Measurements from ENCODE around the gene MSI2. TPM values are rescaled to one million over a fixed set of nuclear protein-coding genes. Genes with fewer than 3 reads are reported as not detected.
"Not testable (repeated sequence)": the region's sequence is repeated elsewhere in the genome, so short reads cannot be mapped to it uniquely, and the experiment has no call there.

Gene MSI2
- total RNA-seq, 2 experiments from 2014 or later = 38.8 to 39.0 TPM

- CTCF ChIA-PET = no interaction called here
- H3K27ac Mint-ChIP-seq = no peak overlapping the region
- no peaks in the 10 kb centered on the region for H3K27me3 Mint-ChIP-seq (ENCODE audit: low read depth)
- H3K4me3 Mint-ChIP-seq = no peak overlapping the region
- no peak for DNase-seq
- peaks cover 6% of the 10 kb centered on the region for H3K9me3 Mint-ChIP-seq
- peaks cover 29% of the 10 kb centered on the region for H3K4me1 Mint-ChIP-seq (ENCODE audit: low read depth)
- intact Hi-C loops (cut with micrococcal nuclease) = no loop called here
- peaks cover 32% of the 10 kb centered on the region for H3K36me3 Mint-ChIP-seq (ENCODE audit: low read depth)
These were observed 39.9 kb downstream of the MSI2 start for GRCh38 chr17:57296231-57296630.

- no peaks in the 10 kb centered on the region for H3K27me3 Mint-ChIP-seq (ENCODE audit: low read depth)
- peaks cover 6% of the 10 kb centered on the region for H3K9me3 Mint-ChIP-seq
- no peak overlapping the region for H3K27ac Mint-ChIP-seq
- DNase-seq = no peak
- peaks cover 31% of the 10 kb centered on the region for H3K36me3 Mint-ChIP-seq (ENCODE audit: low read depth)
- H3K4me1 Mint-ChIP-seq (ENCODE audit: low read depth) = peaks cover 36% of the 10 kb centered on the region
- CTCF ChIA-PET = no interaction called here
- no peak overlapping the region for H3K4me3 Mint-ChIP-seq
- intact Hi-C loops (cut with micrococcal nuclease) = no loop called here
These were observed 42.9 kb downstream of the MSI2 start for GRCh38 chr17:57299176-57299575.

GRCh38 chr17:57300592-57300991, 44.3 kb downstream of the MSI2 start:
- H3K9me3 Mint-ChIP-seq; H3K4me3 Mint-ChIP-seq; H3K27ac Mint-ChIP-seq; CTCF ChIA-PET; intact Hi-C loops (cut with micrococcal nuclease); DNase-seq; H3K27me3 Mint-ChIP-seq (ENCODE audit: low read depth): not testable (repeated sequence)
- Mint-ChIP-seq H3K4me1 (ENCODE audit: low read depth) (peaks cover 22% of the 10 kb centered on the region), H3K36me3 (ENCODE audit: low read depth) (peaks cover 31% of the 10 kb centered on the region)

DNA sequence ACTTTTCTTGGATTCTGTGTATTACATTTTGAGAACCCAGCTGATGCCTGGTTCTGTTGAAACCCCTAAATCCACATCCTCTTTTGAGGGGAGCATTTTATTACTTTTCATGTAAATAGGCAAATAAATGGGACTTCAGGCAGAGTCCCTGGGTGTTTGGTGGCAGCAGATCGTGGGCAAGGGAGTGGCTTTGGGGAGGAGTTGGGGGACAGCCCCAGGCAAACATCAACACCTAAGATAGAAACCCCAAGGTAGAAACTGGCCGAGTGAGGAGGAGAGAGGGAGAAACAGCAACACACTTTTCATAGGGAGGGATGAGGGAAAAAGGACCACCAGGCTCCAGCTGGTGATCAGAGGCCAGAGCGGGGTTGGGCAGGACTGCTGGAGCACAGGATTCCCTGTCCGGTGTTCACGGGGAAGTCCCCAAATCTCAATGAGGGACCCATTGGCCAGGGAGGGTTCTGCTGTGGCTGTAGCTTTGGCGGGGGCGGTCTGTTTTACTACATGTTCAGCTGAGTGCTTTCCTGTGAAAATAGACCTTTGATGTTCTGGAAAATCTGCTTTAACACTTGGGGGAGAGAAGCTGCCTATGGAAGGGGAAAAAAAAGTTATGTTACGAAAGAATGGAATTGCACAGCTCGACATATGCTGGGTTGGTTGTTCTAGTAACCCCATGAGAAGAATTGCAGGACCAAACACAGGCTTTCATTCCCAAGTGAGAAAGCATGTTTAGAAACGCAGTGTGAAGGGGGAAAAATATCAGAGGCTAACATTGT, 46.6 kb downstream of the MSI2 start:
- CTCF ChIA-PET = no interaction called here
- Mint-ChIP-seq H3K27me3 (ENCODE audit: low read depth) (no peaks in the 10 kb centered on the region), H3K27ac (no peak overlapping the region), H3K36me3 (ENCODE audit: low read depth) (peaks cover 25% of the 10 kb centered on the region), H3K4me3 (no peak overlapping the region), H3K4me1 (ENCODE audit: low read depth) (peaks cover 18% of the 10 kb centered on the region), H3K9me3 (peaks cover 6% of the 10 kb centered on the region)
- intact Hi-C loops (cut with micrococcal nuclease) = no loop called here
- DNase-seq = no peak

DNA sequence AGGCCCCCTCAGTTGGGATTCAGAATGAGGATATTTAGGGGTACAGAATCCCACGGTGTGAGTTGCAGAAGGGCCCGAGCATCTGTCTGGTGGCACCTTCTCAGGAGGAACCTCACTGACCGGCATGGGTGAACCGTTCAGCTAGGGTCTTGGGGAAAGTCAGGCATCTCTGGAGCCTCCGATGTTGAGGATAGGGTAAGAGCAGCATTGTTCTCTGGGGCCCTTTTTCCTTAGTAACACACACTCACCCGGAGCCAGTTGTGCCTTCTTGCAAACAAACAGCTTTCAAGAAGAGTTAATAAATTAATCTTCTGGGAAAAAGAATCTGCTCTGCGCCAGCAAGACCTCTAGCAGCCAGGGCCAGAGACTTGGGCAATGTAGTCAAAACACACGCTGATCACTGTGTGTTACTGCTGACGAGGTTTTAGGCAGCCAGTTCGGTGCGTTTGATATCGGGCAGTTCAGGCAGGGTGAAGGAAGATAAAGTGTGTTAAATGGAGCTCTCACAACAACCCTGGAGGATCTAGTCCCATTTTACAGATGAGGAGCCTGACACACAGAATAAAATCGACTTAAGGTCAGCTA, 48.9 kb downstream of the MSI2 start:
- Mint-ChIP-seq H3K9me3 (peaks cover 6% of the 10 kb centered on the region), H3K4me3 (no peak overlapping the region), H3K27ac (no peak overlapping the region), H3K36me3 (ENCODE audit: low read depth) (peaks cover 15% of the 10 kb centered on the region), H3K27me3 (ENCODE audit: low read depth) (no peaks in the 10 kb centered on the region), H3K4me1 (ENCODE audit: low read depth) (peaks cover 21% of the 10 kb centered on the region)
- CTCF ChIA-PET = interaction anchor here (0.5 kb wide), 1 partner anchor 499 kb away, joined by 4 read pairs; no protein-coding TSS in a partner anchor
- intact Hi-C loops (cut with micrococcal nuclease) = no loop called here
- no peak for DNase-seq

DNA sequence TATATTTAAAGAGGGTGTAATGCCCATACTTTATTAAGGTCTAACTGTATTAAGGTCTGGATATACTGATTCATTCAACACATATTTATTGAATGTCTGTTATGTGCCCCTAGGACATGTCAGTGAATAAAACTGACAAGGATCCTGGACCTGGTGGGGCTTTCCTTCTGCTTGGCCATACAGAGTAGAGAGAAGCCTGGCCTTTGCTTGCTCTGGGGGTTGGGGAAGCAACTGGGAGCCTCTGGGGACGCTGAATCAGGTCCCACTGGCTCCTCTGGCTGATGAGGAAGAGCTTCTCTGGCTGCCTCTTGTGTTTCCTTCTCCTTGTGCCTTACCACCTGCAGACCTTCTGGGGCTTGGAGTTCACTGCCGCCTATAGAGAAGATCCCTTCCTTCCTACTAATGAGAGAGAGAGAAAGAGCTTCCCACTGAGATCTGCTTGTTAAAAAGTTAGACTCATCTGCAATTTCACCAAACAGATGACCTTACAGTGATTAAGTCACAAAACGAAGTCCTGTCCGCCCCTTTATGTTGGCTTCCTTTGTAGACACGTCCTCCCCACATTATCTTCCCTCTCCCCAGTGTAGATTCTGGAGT, 49.7 kb downstream of the MSI2 start:
- no peaks in the 10 kb centered on the region for H3K27me3 Mint-ChIP-seq (ENCODE audit: low read depth)
- no peak overlapping the region for H3K4me3 Mint-ChIP-seq
- CTCF ChIA-PET = interaction anchor here (0.5 kb wide), 1 partner anchor 499 kb away, joined by 4 read pairs; no protein-coding TSS in a partner anchor
- no peak for DNase-seq
- H3K4me1 Mint-ChIP-seq (ENCODE audit: low read depth) = peaks cover 16% of the 10 kb centered on the region
- H3K27ac Mint-ChIP-seq = no peak overlapping the region
- intact Hi-C loops (cut with micrococcal nuclease) = no loop called here
- H3K9me3 Mint-ChIP-seq = no peaks in the 10 kb centered on the region
- H3K36me3 Mint-ChIP-seq (ENCODE audit: low read depth) = peaks cover 7% of the 10 kb centered on the region

- Mint-ChIP-seq H3K36me3 (ENCODE audit: low read depth) (peaks cover 7% of the 10 kb centered on the region), H3K4me3 (no peak overlapping the region), H3K27ac (no peak overlapping the region), H3K4me1 (ENCODE audit: low read depth) (peaks cover 5% of the 10 kb centered on the region), H3K9me3 (no peaks in the 10 kb centered on the region), H3K27me3 (ENCODE audit: low read depth) (no peaks in the 10 kb centered on the region)
- intact Hi-C loops (cut with micrococcal nuclease) = no loop called here
- CTCF ChIA-PET = no interaction called here
- DNase-seq = no peak
These were observed 52.3 kb downstream of the MSI2 start for GRCh38 chr17:57308543-57309186.

GRCh38 chr17:57309479-57309878, 53.2 kb downstream of the MSI2 start:
- peaks cover 5% of the 10 kb centered on the region for H3K36me3 Mint-ChIP-seq (ENCODE audit: low read depth)
- DNase-seq = no peak
- H3K27me3 Mint-ChIP-seq (ENCODE audit: low read depth) = no peaks in the 10 kb centered on the region
- intact Hi-C loops (cut with micrococcal nuclease) = no loop called here
- H3K4me1 Mint-ChIP-seq (ENCODE audit: low read depth) = peaks cover 5% of the 10 kb centered on the region
- H3K27ac Mint-ChIP-seq = no peak overlapping the region
- H3K4me3 Mint-ChIP-seq = no peak overlapping the region
- H3K9me3 Mint-ChIP-seq = no peaks in the 10 kb centered on the region
- CTCF ChIA-PET = no interaction called here

GRCh38 chr17:57311281-57312216, 55.2 kb downstream of the MSI2 start:
- intact Hi-C loops (cut with micrococcal nuclease) = no loop called here
- Mint-ChIP-seq H3K36me3 (ENCODE audit: low read depth) (peaks cover 5% of the 10 kb centered on the region), H3K4me1 (ENCODE audit: low read depth) (peaks cover 5% of the 10 kb centered on the region), H3K9me3 (no peaks in the 10 kb centered on the region), H3K4me3 (no peak overlapping the region), H3K27me3 (ENCODE audit: low read depth) (no peaks in the 10 kb centered on the region), H3K27ac (no peak overlapping the region)
- no peak for DNase-seq
- CTCF ChIA-PET = no interaction called here

- DNase-seq = no peak
- H3K9me3 Mint-ChIP-seq = no peaks in the 10 kb centered on the region
- CTCF ChIA-PET = no interaction called here
- intact Hi-C loops (cut with micrococcal nuclease) = no loop called here
- no peaks in the 10 kb centered on the region for H3K27me3 Mint-ChIP-seq (ENCODE audit: low read depth)
- H3K4me1 Mint-ChIP-seq (ENCODE audit: low read depth) = peaks cover 5% of the 10 kb centered on the region
- no peak overlapping the region for H3K27ac Mint-ChIP-seq
- H3K36me3 Mint-ChIP-seq (ENCODE audit: low read depth) = peaks cover 5% of the 10 kb centered on the region
- no peak overlapping the region for H3K4me3 Mint-ChIP-seq
These were observed 55.9 kb downstream of the MSI2 start for GRCh38 chr17:57312242-57312641.

- peaks cover 5% of the 10 kb centered on the region for H3K36me3 Mint-ChIP-seq (ENCODE audit: low read depth)
- intact Hi-C loops (cut with micrococcal nuclease) = no loop called here
- CTCF ChIA-PET = no interaction called here
- no peaks in the 10 kb centered on the region for H3K9me3 Mint-ChIP-seq
- peaks cover 7% of the 10 kb centered on the region for H3K4me1 Mint-ChIP-seq (ENCODE audit: low read depth)
- no peak overlapping the region for H3K27ac Mint-ChIP-seq
- no peaks in the 10 kb centered on the region for H3K27me3 Mint-ChIP-seq (ENCODE audit: low read depth)
- no peak overlapping the region for H3K4me3 Mint-ChIP-seq
- DNase-seq = no peak
These were observed 56.9 kb downstream of the MSI2 start for GRCh38 chr17:57313097-57313835.

Measured in activated naive CD4-positive, alpha-beta T cell treated with anti-CD3 and anti-CD28 coated beads for 36 hours (primary cell).